ENCODE measurements around the gene TNNT3.
"Not testable (repeated sequence)": the region's sequence is repeated elsewhere in the genome, so short reads cannot be mapped to it uniquely, and the experiment has no call there.

Gene TNNT3

GRCh38 chr11:1935156-1936071, 15.9 kb downstream of the TNNT3 start:
- DNase-seq (ENCODE audit: low spot score) = no peak

DNA sequence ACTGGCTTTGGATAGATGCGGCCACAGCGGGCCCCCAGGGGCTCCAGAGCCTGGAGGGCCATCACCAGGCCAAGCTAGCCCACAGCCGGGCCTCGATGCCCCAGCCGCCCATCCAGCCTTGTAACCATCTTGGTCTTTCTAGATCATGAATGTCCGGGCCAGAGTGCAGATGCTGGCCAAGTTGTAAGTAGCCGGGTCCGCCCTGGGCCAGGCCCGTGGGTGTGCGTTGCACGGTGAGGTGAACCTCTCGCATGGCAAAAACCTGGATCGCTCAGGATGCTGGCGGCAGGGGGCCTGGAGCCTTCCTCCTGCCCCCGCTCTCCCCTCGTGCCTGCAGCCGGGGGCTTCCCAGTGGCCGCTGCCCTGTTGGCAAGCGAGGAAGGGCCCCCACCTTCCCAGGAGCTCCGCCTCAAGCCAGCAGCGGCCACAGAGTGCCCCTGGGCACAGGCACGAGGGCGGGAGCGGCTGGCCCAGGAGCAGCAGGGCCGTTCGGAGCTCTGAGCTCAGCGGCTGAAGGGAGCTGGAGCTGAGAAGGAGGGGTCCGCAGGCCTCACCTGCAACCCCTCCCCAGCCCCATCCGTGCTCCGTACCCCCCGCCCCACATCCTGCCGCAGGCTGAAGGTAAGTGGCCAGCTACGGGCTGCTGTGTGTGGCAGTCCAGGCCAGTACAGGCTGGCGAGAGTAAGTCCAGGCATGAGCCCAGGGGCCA, 16.7 kb downstream of the TNNT3 start:
- DNase-seq (ENCODE audit: low spot score) = no peak

- DNase-seq (ENCODE audit: low spot score) = no peak
Observed at GRCh38 chr11:1936781-1937615, 17.5 kb downstream of the TNNT3 start.

GRCh38 chr11:1937616-1938342, 18.3 kb downstream of the TNNT3 start:
- DNase-seq (ENCODE audit: low spot score) = no peak

DNA sequence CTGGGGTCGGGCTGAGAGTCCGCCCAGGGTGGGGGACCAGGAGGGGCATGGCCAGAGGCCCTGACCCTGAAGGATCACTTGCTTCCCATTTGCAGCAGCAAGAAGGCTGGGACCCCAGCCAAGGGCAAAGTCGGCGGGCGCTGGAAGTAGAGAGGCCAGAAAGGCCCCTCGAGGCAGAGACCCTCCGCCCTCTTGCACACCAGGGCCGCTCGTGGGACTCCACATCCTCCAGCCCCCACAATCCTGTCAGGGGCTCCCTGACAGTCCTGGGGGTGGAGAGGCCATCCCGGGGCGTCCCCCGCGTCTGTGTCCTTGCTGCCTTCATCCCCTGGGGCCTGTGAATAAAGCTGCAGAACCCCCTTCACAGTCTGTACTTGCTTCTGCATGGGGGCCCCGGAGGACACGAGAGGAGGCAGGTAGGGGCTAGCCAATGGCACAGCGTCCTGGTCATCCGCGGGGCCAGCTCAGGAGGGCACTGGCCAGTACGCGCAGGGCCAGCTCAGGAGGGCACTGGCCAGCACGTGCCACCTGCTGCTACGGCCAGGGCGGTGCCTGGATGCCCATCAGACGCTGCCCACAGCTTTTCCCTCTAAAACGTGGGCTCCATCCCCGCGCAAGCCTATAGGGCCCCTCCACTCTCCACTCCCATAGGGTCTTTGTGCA, 19.0 kb downstream of the TNNT3 start:
- no peak for DNase-seq (ENCODE audit: low spot score)

GRCh38 chr11:1939006-1939625, 19.6 kb downstream of the TNNT3 start:
- no peak for DNase-seq (ENCODE audit: low spot score)

DNA sequence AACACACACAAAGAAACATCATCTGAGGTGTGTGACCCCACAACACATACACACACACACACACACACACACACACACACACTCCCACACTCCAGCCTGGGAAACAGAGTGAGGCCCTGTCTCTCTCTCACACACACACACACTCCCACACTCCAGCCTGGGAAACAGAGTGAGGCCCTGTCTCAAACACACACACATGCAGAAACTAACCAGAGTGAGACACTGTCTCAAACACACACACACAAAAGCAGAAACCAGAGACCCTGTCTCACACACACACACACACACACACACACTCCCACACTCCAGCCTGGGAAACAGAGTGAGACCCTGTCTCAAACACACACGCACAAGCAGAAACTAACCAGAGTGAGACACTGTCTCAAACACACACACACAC, 20.3 kb downstream of the TNNT3 start:
- DNase-seq (ENCODE audit: low spot score) = not testable (repeated sequence)

- DNase-seq (ENCODE audit: low spot score) = no peak
Observed at GRCh38 chr11:1942558-1943260, 23.2 kb downstream of the TNNT3 start.

DNA sequence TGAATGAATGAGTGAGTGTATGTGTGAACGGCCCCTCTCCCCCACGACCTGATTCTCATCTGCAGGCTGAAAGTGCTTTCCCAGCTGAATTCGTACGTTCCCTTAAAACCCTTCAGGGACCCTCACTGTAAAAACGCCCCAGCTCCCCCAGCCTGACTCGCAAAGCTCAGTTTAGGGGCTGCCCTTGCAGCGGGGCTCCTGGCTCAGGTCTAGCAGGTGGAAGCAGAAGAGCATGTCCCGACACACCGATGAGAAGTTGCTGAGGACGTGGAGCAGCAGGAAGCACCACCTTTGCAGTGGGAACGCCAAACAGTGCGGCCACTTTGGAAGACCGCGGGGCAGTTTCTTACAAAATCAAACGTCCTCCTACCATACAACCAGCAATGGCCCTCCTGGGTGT, 24.1 kb downstream of the TNNT3 start:
- DNase-seq (ENCODE audit: low spot score) = no peak

- no peak for DNase-seq (ENCODE audit: low spot score)
Observed at GRCh38 chr11:1943977-1944376, 24.5 kb downstream of the TNNT3 start.

- DNase-seq (ENCODE audit: low spot score) = no peak
Observed at GRCh38 chr11:1946812-1947484, 27.4 kb downstream of the TNNT3 start, which contains the start of gene MRPL23. Gene MRPL23, plus strand, starts transcription at chr11:1947332. Its CDS starts 31 bp downstream, at chr11:1947363.

DNA sequence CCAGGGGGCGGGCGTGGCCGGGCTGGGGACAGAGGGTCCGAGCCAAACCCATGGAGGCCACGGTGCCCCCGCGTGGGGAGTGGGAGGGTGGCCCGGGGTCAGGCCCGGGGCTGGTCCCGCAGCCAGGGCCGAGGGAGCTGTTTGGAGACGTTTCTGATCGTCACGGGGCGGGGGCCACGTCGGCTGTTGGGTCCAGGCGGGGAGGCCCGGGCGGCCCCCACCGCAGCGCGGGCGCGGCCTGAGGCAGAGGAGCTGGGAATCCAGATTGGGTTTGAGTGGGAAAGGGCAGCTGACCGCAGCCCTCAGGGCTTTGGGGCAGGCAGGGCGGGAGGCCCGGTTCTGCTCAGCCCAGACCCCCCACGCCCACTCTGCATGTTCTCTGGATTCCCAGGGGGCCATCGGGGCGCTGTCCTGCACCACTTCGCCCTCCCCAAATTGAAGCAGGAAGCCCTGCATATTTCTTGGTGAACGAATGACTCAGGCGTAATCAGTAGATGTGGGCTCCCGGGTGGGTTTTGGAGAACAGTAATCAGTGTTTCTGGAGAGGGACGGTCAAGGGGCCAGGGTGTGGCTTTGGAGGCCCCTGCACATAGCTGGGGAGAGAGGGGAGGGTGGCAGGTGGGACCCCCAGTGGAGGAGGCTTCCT, 28.2 kb downstream of the TNNT3 start:
- no peak for DNase-seq (ENCODE audit: low spot score)

DNA sequence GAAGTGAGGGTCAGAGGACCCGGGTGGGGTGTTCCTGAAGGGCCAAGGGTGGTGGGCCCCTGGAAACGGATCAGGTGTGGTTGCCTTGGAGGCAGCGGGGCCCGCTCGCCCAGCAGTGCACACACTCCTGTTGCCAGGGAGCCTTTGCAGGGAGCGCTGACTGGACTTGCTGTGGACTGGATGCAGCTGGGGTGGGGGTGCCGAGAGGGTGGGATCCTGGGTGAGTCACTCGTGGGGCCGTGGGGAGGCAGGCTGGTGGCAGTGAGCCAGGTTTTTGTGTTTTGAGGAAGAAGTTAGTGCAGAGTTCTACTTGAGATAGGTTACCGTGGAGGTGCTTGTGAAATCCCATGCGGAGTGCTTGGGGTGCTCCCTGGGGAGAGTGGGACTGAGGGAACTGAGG, 28.9 kb downstream of the TNNT3 start:
- DNase-seq (ENCODE audit: low spot score) = no peak

DNA sequence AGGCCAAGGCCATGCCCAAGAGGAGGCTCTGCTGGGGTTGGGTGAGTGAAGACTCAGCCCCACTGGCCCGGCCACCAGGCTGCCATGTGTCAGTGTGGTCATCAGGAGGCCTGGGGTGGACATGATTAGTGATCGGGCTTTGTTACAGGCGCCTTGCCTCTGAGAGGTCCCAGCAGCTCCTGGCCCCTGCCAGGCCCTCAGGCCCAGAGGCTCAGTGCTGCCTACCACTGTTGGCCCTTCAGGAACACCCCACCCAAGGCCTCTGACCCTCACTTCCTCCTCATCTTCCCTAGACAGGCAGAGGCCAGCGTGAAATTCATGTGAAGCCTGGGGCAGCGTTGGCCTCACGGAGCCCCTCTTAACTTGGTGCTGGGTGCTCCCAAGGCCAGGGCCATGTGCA, 29.8 kb downstream of the TNNT3 start:
- DNase-seq (ENCODE audit: low spot score) = no peak

DNA sequence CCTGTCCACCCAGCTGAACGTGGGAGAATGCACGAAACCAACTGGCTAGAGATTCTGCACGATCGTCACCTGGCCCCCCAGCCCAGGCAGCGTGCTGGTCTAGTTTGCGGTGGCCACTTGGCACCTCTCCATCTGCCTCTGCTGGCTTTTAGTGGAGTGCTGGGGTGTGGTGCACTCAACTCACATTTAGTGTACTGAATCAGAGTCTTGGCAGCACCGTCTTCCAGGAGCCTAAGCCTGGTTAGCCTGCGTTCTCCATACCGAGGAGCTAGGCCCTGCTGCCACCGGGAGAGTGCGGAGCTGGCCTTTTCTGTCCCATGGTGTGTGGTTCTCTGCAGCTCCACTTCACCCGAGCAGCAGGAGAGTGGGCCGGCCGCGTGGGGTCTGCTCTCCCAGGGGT, 30.4 kb downstream of the TNNT3 start:
- DNase-seq (ENCODE audit: low spot score) = no peak

- no peak for DNase-seq (ENCODE audit: low spot score)
Observed at GRCh38 chr11:1952806-1953482, 33.4 kb downstream of the TNNT3 start.

- DNase-seq (ENCODE audit: low spot score) = no peak
Observed at GRCh38 chr11:1953489-1954266, 34.2 kb downstream of the TNNT3 start.
